GM12878 (cell line): ENCODE results near the gene ECT2L. TPM values are rescaled to one million over a fixed set of nuclear protein-coding genes. Genes with fewer than 3 reads are reported as not detected.

Experiments used
- ATAC-seq: fragments of 200-7000 bp; cut with Tn5 transposase; 3 replicates; pipeline ENCODE4 v1.9.1; 2020; ENCODE audit warnings: mild to moderate bottlenecking, moderate library complexity
- BruUV-seq: library from RNA; stranded (reverse); fragments of 400-500 nt; replicated peaks from 2 replicates; lab custom pipeline; 2021; lab: Mats Ljungman, UMichigan
- CTCF ChIA-PET: fragments of 300-600 bp; sonication (Branson Sonifier 250); formaldehyde crosslinking; extraction: SDS; loops from one replicate; lab custom pipeline; 2021; ENCODE audit warnings: inconsistent platforms; lab: Yijun Ruan, JAX
- POLR2A ChIA-PET: fragments of 350-600 bp; formaldehyde crosslinking; extraction: SDS; loops from one replicate; lab custom pipeline; 2021; ENCODE audit warnings: inconsistent platforms; lab: Charles Lee
- RAD21 ChIA-PET: fragments of 300-600 bp; sonication (Branson Sonifier 250); formaldehyde crosslinking; loops from one replicate; lab custom pipeline; 2023; ENCODE audit warnings: antibody characterized with exemption; ENCODE audit not compliant: unreplicated experiment; lab: Charles Lee
- SMC1A ChIA-PET: fragments of 300-600 bp; sonication (Branson Sonifier 250); formaldehyde crosslinking; loops from one replicate; lab custom pipeline; 2023; ENCODE audit not compliant: unreplicated experiment, uncharacterized antibody; lab: Charles Lee
- DNase-seq: peaks from one replicate; pipeline ENCODE4 v3.0.0-alpha.2; 2011; ENCODE audit warnings: low read depth, low spot score
- FAIRE-seq: peaks from 3 replicates; lab custom pipeline; 2011; peaks lifted over from hg19 to GRCh38; lab: Jason Lieb, UNC
- H2AFZ ChIP-seq: 2 replicates; pipeline ENCODE4 v1.6.0; 2011; ENCODE audit warnings: low read depth, low read length, control low read depth; ENCODE audit not compliant: control insufficient read depth
- H3K27ac ChIP-seq: 2 replicates; pipeline ENCODE4 v1.5.1; 2011; ENCODE audit warnings: control low read depth; ENCODE audit not compliant: control insufficient read depth, insufficient read depth
- H3K27me3 ChIP-seq, 2 experiments: replicated peaks in 1 of 2; 2 replicates each; pipeline versions ENCODE4 v1.6.0 to v1.6.1; 2011; ENCODE audit warnings: low read length in 1 of 2; ENCODE audit not compliant: control insufficient read depth in 2 of 2, insufficient read depth in 2 of 2
- H3K36me3 ChIP-seq, 2 experiments: 2 replicates each; pipeline ENCODE4 v1.5.1; 2011; ENCODE audit warnings: low read length in 1 of 2; ENCODE audit not compliant: control insufficient read depth in 2 of 2, insufficient read depth in 2 of 2
- H3K4me1 ChIP-seq: 2 replicates; pipeline ENCODE4 v1.6.1; 2011; ENCODE audit warnings: mild to moderate bottlenecking, low read length, moderate library complexity, mixed read lengths; ENCODE audit not compliant: control insufficient read depth, insufficient read depth
- H3K4me2 ChIP-seq: 2 replicates; pipeline ENCODE4 v1.6.0; 2011; ENCODE audit warnings: control low read depth; ENCODE audit not compliant: control insufficient read depth, insufficient read depth
- H3K4me3 ChIP-seq: fragments of 200-600 bp; sonication (generic); 2 replicates; pipeline ENCODE4 v1.5.1; 2016
- H3K79me2 ChIP-seq: 2 replicates; pipeline ENCODE4 v1.6.0; 2011; ENCODE audit warnings: low read length; ENCODE audit not compliant: control insufficient read depth, insufficient read depth
- H3K9ac ChIP-seq: 2 replicates; pipeline ENCODE4 v1.8.0; 2011; ENCODE audit warnings: low read length, control low read depth, mixed read lengths; ENCODE audit not compliant: control insufficient read depth, insufficient read depth
- H3K9me3 ChIP-seq: replicated peaks from 3 replicates; pipeline ENCODE4 v1.5.1; 2011; ENCODE audit warnings: mild to moderate bottlenecking, low read length; ENCODE audit not compliant: control insufficient read depth, insufficient read depth
- H4K20me1 ChIP-seq: 2 replicates; pipeline ENCODE4 v1.6.0; 2011; ENCODE audit not compliant: control insufficient read depth, insufficient read depth
- BMI1 ChIP-seq: fragments of 450-650 bp; IDR thresholded peaks from 2 replicates; pipeline ENCODE4 v1.6.1; 2016; ENCODE audit warnings: mild to moderate bottlenecking, moderate library complexity, borderline replicate concordance
- CBFB ChIP-seq: IDR thresholded peaks from 2 replicates; pipeline ENCODE4 v1.6.1; 2016; ENCODE audit warnings: antibody characterized with exemption, low read depth
- DPF2 ChIP-seq: fragments of 450-650 bp; IDR thresholded peaks from 2 replicates; pipeline ENCODE4 v1.6.1; 2017; ENCODE audit warnings: mild to moderate bottlenecking
- FOXM1 ChIP-seq: IDR thresholded peaks from 2 replicates; pipeline ENCODE4 v1.6.1; 2012; ENCODE audit warnings: low read depth, mild to moderate bottlenecking, inconsistent platforms, low read length, moderate library complexity
- HDGF ChIP-seq: fragments of 450-650 bp; IDR thresholded peaks from 2 replicates; pipeline ENCODE4 v1.6.1; 2016; ENCODE audit warnings: antibody characterized with exemption
- IRF3 ChIP-seq: fragments of 450-650 bp; IDR thresholded peaks from 2 replicates; pipeline ENCODE4 v1.6.1; 2014; ENCODE audit warnings: mild to moderate bottlenecking
- IRF4 ChIP-seq: IDR thresholded peaks from 2 replicates; pipeline ENCODE4 v1.6.1; 2011; ENCODE audit warnings: low read depth, low read length
- IRF5 ChIP-seq: fragments of 450-650 bp; IDR thresholded peaks from 2 replicates; pipeline ENCODE4 v1.6.1; 2017; ENCODE audit warnings: borderline replicate concordance
- MEF2A ChIP-seq: IDR thresholded peaks from 2 replicates; pipeline ENCODE4 v1.6.1; 2011; ENCODE audit warnings: low read depth, mild to moderate bottlenecking, low read length, moderate library complexity; ENCODE audit not compliant: insufficient read depth
- MYC ChIP-seq: IDR thresholded peaks from 2 replicates; pipeline ENCODE4 v1.6.1; 2011; ENCODE audit warnings: mild to moderate bottlenecking, low read length, moderate library complexity, inconsistent platforms; ENCODE audit not compliant: insufficient read depth, insufficient replicate concordance, insufficient read length, severe bottlenecking
- PML ChIP-seq: IDR thresholded peaks from 2 replicates; pipeline ENCODE4 v1.6.1; 2012; ENCODE audit warnings: low read length, inconsistent platforms
- POU2F2 ChIP-seq: IDR thresholded peaks from 3 replicates; pipeline ENCODE4 v1.6.1; 2011; ENCODE audit warnings: low read depth, mild to moderate bottlenecking, low read length, borderline replicate concordance
- PRDM15 ChIP-seq: fragments of 450-650 bp; formaldehyde crosslinking; IDR thresholded peaks from 2 replicates; pipeline ENCODE4 v1.4.0; 2020; ENCODE audit warnings: mild to moderate bottlenecking, moderate library complexity
- RELB ChIP-seq: fragments of 450-650 bp; IDR thresholded peaks from 2 replicates; pipeline ENCODE4 v1.6.1; 2017; ENCODE audit warnings: low read depth, mild to moderate bottlenecking, moderate library complexity
- RUNX3 ChIP-seq: IDR thresholded peaks from 2 replicates; pipeline ENCODE4 v1.6.1; 2012; ENCODE audit warnings: low read length, inconsistent platforms
- STAT1 ChIP-seq: fragments of 450-650 bp; conservative IDR thresholded peaks from 2 replicates; pipeline ENCODE4 v1.6.1; 2014; ENCODE audit warnings: antibody characterized with exemption, mild to moderate bottlenecking
- WGBS: methylation state at CpG from one replicate; pipeline ENCODE4 v1.1.6; 2016; ENCODE audit warnings: low lambda C conversion rate; ENCODE audit not compliant: insufficient replicate concordance, insufficient coverage; ENCODE audit errors: missing lambda C conversion rate; 5-methylcytosine and 5-hydroxymethylcytosine counted together
- in situ Hi-C: fragments of 300-500 bp; cut with MboI; formaldehyde crosslinking; loops from 9 replicates; pipeline ENCODE4 v1.14.3; 2018; ENCODE audit warnings: mixed read lengths
- intact Hi-C: fragments of 100-400 bp; cut with micrococcal nuclease; formaldehyde crosslinking; loops from one replicate; pipeline ENCODE4 v1.14.2; 2022; ENCODE audit not compliant: unreplicated experiment
- polyA plus RNA-seq, 11 experiments: library from polyadenylated mRNA; depleted of rRNA in 4 of 11; unstranded in 6 of 11; stranded (reverse) in 5 of 11; fragments of >200 nt; fragmentation: Nextera tagmentation in 4 of 11; fragmentation: Illumina TruSeq in 1 of 11; extraction: Ambion mirVana in 4 of 11; extraction: Trizol in 1 of 11; gene quantifications; 1 replicate in 1 of 11; 2 replicates in 10 of 11; pipeline versions ENCODE4 v1.2.1 to v1.2.3, GENCODE V29; 2011 to 2016; ENCODE audit warnings: inconsistent platforms in 2 of 11, missing spikeins in 2 of 11, low read depth in 1 of 11
- total RNA-seq, 4 experiments: library from RNA; depleted of rRNA in 3 of 4; stranded (reverse); fragments of >200 nt in 3 of 4; fragmentation: Illumina TruSeq in 1 of 4; extraction: Trizol in 1 of 4; gene quantifications; 2 replicates each; pipeline versions ENCODE4 v1.2.1 to v1.2.3, GENCODE V29; 2013 to 2021

The ECT2L gene
- total and polyA plus RNA-seq, 10 of the 15 experiments (the other 5 are each of a cell fraction or from before 2014, with no cell fraction given), result 0.05 to 0.09 TPM; not detected in 8

- TF ChIP-seq IRF3 (no peak), PML (no peak), BMI1 (no peak), MYC (no peak), HDGF (no peak), STAT1 (no peak), PRDM15 (CRISPR knock-in tag) (no peak)
These were observed 9.3 kb downstream of the ECT2L start (continued) for GRCh38 chr6:138805016-138805765.

- 0% methylated on average over 1 of the region's 1 CpG for WGBS
- no peak for TF ChIP-seq RELB
- TF ChIP-seq FOXM1, result no peak
- no peak for TF ChIP-seq CBFB
- no peak for TF ChIP-seq IRF5
- TF ChIP-seq IRF4, result no peak
- TF ChIP-seq POU2F2, result no peak
- TF ChIP-seq MEF2A, result no peak
- no peak for TF ChIP-seq DPF2
- TF ChIP-seq RUNX3, result no peak
These were observed 11.0 kb downstream of the ECT2L start for GRCh38 chr6:138806889-138807288.

More at GRCh38 chr6:138806889-138807288, 11.0 kb downstream of the ECT2L start:
- in situ Hi-C loops (no loop called here), intact Hi-C loops (no loop called here)
- no peaks in the 10 kb centered on the region; a peak in 1 of 4 replicates for H3K27me3 ChIP-seq
- no peaks in the 10 kb centered on the region for H3K9me3 ChIP-seq
- no peaks in the 10 kb centered on the region for H3K4me1 ChIP-seq
- H3K9ac ChIP-seq, result no peak overlapping the region
- no peak overlapping the region for H3K4me2 ChIP-seq
- POLR2A ChIA-PET, result interaction anchor here (0.6 kb wide), 1 partner anchor 12 kb away, joined by 6 read pairs; no protein-coding TSS in a partner anchor
- RAD21 ChIA-PET, result interaction anchor here (1.4 kb wide), 1 partner anchor 414 kb away, joined by 3 read pairs; no protein-coding TSS in a partner anchor
- no peak overlapping the region for H2AFZ ChIP-seq
- ATAC-seq (no peak), DNase-seq (no peak), FAIRE-seq (no peak)
- H3K4me3 ChIP-seq, result no peak overlapping the region
- no peaks in the 10 kb centered on the region for H3K36me3 ChIP-seq
- no peaks in the 10 kb centered on the region for H3K79me2 ChIP-seq
- CTCF ChIA-PET, result interaction anchor here (1.3 to 2.9 kb wide), 2 partner anchors 9 to 691 kb away, joined by 3 to 14 read pairs; no protein-coding TSS in a partner anchor
- H3K27ac ChIP-seq, result no peak overlapping the region
- BruUV-seq, result no TSS peak
- no peaks in the 10 kb centered on the region for H4K20me1 ChIP-seq
- SMC1A ChIA-PET, result interaction anchor here (1.0 to 1.6 kb wide), 2 partner anchors 8 to 11 kb away, joined by 4 to 6 read pairs; no protein-coding TSS in a partner anchor
